Measurements from ENCODE around the gene LAMTOR2. TPM values are rescaled to one million over a fixed set of nuclear protein-coding genes. Genes with fewer than 3 reads are reported as not detected.

The LAMTOR2 gene
- total RNA-seq, 2 donors from 2014 or later = 44.2 to 47.5 TPM

DNA sequence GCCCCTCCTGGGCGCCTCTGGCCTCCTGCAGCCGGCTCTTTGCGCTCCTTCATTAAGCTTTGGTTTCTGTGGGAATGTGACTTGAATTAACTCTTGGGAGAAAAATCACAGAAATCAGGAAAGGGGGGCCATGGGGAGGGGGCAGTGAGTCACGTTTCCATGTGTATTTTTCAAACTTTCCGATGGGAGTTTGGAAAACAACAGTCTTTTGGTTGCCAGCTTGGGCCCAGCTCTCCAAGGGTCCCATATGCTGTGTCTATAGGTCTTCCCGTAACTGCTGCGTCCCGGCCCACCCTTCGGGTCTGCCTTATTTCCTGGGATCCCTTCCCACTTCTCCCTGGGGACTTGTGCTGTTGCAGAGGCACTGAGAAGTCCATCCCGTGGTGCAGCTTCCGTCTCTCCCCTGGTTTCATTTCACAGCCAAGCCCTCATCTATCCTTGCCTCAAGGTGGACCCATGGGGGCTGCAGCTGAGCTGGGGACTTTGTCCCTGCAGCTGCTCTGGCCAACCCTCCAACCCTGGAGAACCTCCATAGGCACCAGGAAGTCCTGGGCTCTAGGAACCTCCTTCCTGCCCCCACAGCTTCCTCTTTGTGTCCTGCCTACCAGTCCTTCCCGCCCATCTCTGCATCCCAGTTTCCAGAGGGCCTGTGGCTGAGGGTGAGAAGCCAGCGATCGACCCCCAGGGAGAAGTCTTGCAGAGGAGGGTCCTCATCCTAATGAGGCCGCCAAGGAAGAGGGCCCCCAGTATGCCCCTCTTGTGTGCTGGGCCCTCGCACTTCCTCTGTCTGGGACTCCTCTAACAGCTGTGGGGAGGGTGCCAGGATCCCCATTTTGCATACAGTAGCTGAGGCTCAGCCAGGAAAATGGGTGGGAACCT lies 48.3 kb downstream of the LAMTOR2 start:
- TF ChIP-seq, protein P1, sequence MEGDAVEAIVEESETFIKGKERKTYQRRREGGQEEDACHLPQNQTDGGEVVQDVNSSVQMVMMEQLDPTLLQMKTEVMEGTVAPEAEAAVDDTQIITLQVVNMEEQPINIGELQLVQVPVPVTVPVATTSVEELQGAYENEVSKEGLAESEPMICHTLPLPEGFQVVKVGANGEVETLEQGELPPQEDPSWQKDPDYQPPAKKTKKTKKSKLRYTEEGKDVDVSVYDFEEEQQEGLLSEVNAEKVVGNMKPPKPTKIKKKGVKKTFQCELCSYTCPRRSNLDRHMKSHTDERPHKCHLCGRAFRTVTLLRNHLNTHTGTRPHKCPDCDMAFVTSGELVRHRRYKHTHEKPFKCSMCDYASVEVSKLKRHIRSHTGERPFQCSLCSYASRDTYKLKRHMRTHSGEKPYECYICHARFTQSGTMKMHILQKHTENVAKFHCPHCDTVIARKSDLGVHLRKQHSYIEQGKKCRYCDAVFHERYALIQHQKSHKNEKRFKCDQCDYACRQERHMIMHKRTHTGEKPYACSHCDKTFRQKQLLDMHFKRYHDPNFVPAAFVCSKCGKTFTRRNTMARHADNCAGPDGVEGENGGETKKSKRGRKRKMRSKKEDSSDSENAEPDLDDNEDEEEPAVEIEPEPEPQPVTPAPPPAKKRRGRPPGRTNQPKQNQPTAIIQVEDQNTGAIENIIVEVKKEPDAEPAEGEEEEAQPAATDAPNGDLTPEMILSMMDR (IDR thresholded peaks at IDR 0.05) = no peak
- no peak for TF ChIP-seq POLR2A (IDR thresholded peaks at IDR 0.05)
- intact Hi-C loops (cut with DNase I) = no loop called here
- no peak overlapping the region for H3K4me3 ChIP-seq
- H3K9me3 ChIP-seq = no peaks in the 10 kb centered on the region
- no peaks in the 10 kb centered on the region for H3K36me3 ChIP-seq (replicated peaks in 1 of 2; ENCODE audit: insufficient read depth in 1 of 2, low read depth in 2 of 2)
- H3K27ac ChIP-seq = peak overlapping the region in 2 of 4 donors; percentile 89 to 95
- no peaks in the 10 kb centered on the region for H3K27me3 ChIP-seq
- 73 to 83% methylated on average over 14 to 16 of the region's 16 CpGs for WGBS, 2 donors
- no peak for ATAC-seq
- DNase-seq = no peak
- H3K4me1 ChIP-seq = peaks cover 51% of the 10 kb centered on the region

DNA sequence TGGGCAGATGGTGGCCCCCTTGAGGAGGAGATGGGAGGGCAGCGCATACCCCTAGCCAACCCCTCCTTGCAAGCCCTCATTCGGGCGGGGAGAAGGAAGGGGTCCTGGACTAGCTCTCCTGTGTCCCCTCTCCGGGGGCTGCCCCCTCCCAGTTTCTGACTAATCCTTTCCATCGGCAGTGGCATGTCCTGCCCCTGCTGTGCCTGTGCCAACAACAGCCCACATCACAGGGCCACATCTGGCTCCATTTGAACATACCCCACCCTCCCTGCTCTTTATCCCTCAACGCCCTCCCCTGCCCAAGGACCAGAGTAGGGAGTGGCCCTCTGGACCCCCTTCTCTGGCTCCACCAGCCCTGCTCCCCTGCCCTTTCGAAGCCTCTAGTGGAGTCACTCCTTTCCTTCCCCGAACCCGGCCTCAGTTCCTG lies 49.0 kb downstream of the LAMTOR2 start:
- 61 to 63% methylated on average over 5 to 9 of the region's 9 CpGs for WGBS, 2 donors
- peaks cover 51% of the 10 kb centered on the region for H3K4me1 ChIP-seq
- no peak overlapping the region for H3K4me3 ChIP-seq
- no peaks in the 10 kb centered on the region for H3K36me3 ChIP-seq (replicated peaks in 1 of 2; ENCODE audit: insufficient read depth in 1 of 2, low read depth in 2 of 2)
- no peaks in the 10 kb centered on the region for H3K9me3 ChIP-seq
- ATAC-seq = no peak
- peak overlapping the region; percentile 33 to 98 (median 92) for H3K27ac ChIP-seq
- no peak for DNase-seq
- no peaks in the 10 kb centered on the region for H3K27me3 ChIP-seq
- intact Hi-C loops (cut with DNase I) = no loop called here
- no peak for TF ChIP-seq POLR2A (IDR thresholded peaks at IDR 0.05)
- TF ChIP-seq, protein P1 (IDR thresholded peaks at IDR 0.05) = no peak

DNA sequence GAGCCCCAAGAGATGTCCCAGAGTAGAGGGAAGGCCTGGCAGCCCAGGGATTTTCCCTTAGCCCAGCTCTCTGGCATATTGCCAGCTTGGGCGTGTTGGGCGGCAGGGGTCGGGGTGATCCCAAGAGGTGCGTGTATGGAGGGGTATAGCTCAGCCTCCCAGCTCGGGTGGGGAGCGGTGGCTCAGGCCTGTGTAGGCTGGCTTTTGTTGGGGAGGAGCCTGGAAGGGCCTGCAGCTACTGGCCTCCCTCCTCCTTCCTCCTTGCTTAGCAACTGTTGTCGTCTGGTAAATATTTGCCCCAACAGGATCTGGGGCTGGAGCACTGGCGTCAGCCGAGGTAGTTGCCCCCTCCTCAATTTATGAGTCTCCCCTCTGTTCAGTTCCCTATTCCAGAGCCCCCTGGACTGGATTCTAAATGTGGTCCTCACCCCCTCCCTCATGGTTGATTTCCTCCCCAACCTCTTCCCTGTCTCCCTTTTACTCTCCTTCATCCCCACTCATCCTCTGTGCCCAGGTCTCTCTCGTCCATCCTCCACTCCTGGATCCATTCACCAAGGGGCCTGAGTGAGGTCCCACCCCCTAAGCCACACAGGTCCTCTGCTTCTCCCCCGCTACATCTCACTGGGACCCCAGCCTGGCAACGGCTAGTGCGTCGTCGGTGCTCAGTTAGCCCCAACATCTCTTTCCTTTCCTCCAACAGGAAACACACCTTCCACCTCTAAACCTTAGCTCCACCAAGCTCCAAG lies 49.7 kb downstream of the LAMTOR2 start:
- no peaks in the 10 kb centered on the region for H3K36me3 ChIP-seq (replicated peaks in 1 of 2; ENCODE audit: insufficient read depth in 1 of 2, low read depth in 2 of 2)
- TF ChIP-seq, protein P1 (IDR thresholded peaks at IDR 0.05) = no peak
- TF ChIP-seq POLR2A (IDR thresholded peaks at IDR 0.05) = no peak
- intact Hi-C loops (cut with DNase I) = no loop called here
- WGBS, 2 donors = 31 to 32% methylated on average over 15 of the region's 15 CpGs
- no peaks in the 10 kb centered on the region for H3K27me3 ChIP-seq
- peak; percentile 64 to 81 (median 72) for DNase-seq
- H3K9me3 ChIP-seq = no peaks in the 10 kb centered on the region
- peak overlapping the region; percentile 89 to 98 (median 95) for H3K27ac ChIP-seq
- peaks cover 51% of the 10 kb centered on the region for H3K4me1 ChIP-seq
- ATAC-seq = peak; percentile 49
- H3K4me3 ChIP-seq = no peak overlapping the region

DNA sequence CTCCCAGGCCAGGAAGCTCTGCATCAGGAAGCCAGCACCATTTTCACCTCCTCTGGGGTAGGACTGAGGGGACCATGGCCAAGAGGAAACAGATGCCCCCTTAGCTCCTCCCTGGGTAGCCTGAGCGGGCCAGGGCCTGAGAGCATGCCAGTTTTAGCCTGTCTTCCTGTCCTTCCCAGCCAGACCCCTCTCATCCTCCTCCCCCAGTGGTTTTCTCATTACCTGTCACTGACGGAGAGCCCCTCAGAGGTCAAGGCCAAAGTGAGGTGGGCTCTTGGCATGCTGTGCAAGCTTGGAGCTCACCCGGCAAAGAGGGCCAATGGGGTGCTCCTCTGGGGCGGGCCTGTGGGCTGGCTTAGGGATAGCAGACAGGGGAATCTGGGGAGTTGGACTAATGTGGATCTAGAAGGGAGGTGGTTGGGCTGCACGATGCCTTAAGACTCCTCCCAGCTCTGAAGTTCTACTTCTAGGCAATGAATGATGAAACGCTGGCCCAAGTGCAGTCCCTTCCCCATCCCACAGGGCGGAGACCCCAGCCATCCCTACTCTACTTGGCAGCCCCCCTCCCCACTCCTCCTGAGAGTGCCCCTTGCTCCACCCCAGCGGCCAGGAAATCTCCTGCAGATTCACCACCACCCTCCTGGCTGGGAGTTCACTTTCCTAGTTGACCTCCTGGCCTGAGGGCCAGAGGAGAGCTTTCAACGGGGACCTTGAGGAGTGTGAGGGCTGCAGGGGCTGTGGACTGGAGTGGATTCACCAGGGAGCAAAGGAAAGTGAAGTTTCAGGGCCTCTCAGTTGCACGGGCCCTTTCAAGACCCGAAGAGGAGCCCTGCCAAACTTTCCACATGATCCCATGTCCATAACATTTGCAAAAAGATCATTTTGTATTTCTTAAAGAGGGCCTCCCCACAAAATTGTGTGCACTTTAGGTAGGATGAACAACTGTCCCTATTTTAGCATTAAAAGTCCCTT lies 50.6 kb downstream of the LAMTOR2 start:
- intact Hi-C loops (cut with DNase I) = no loop called here
- no peak for ATAC-seq
- DNase-seq = no peak
- peak overlapping the region; percentile 89 to 98 (median 95) for H3K27ac ChIP-seq
- H3K9me3 ChIP-seq = no peaks in the 10 kb centered on the region
- peaks cover 51% of the 10 kb centered on the region for H3K4me1 ChIP-seq
- no peak overlapping the region for H3K4me3 ChIP-seq
- whole genome bisulfite sequencing, 2 donors = 66 to 76% methylated on average over 8 to 11 of the region's 11 CpGs
- TF ChIP-seq, protein P1 (IDR thresholded peaks at IDR 0.05) = no peak
- no peak for TF ChIP-seq POLR2A (IDR thresholded peaks at IDR 0.05)
- H3K27me3 ChIP-seq = no peaks in the 10 kb centered on the region
- H3K36me3 ChIP-seq (replicated peaks in 1 of 2; ENCODE audit: insufficient read depth in 1 of 2, low read depth in 2 of 2) = no peaks in the 10 kb centered on the region
